Heart right ventricle (tissue), 16 donors: ENCODE data around the gene KCTD1. TPM values are rescaled to one million over a fixed set of nuclear protein-coding genes. Genes with fewer than 3 reads are reported as not detected.

Experiments
- ATAC-seq, 8 donors: fragments of 200-7000 bp; cut with Tn5 transposase; one replicate each; pipeline ENCODE4 v1.9.1; 2020; ENCODE audit warnings: mild to moderate bottlenecking in 8 of 8, moderate library complexity in 8 of 8, moderate number of reproducible peaks in 1 of 8
- DNase-seq, 2 donors: peaks; one replicate each; pipeline ENCODE4 v3.0.0-alpha.2; 2020
- H3K27ac ChIP-seq, 10 donors: fragments of 200-600 bp; sonication (generic) in 2 of 10; one replicate each; pipeline versions ENCODE4 v1.5.0 to v1.8.0; 2020 to 2022; ENCODE audit warnings: mild to moderate bottlenecking in 3 of 10
- H3K27me3 ChIP-seq, 7 donors: fragments of 200-600 bp; one replicate each; pipeline ENCODE4 v1.8.0; 2021 to 2022; ENCODE audit warnings: mild to moderate bottlenecking in 2 of 7
- H3K36me3 ChIP-seq, 9 donors: fragments of 200-600 bp; sonication (generic) in 1 of 9; one replicate each; pipeline versions ENCODE4 v1.5.0 to v1.8.0; 2020 to 2022; ENCODE audit warnings: mild to moderate bottlenecking in 2 of 9
- H3K4me1 ChIP-seq, 9 donors: fragments of 200-600 bp; sonication (generic) in 1 of 9; one replicate each; pipeline versions ENCODE4 v1.5.0 to v1.8.0; 2020 to 2022; ENCODE audit warnings: mild to moderate bottlenecking in 4 of 9
- H3K4me3 ChIP-seq, 10 donors: fragments of 200-600 bp; sonication (generic) in 2 of 10; one replicate each; pipeline versions ENCODE4 v1.5.0 to v1.8.0; 2020 to 2022; ENCODE audit warnings: mild to moderate bottlenecking in 7 of 10, moderate library complexity in 2 of 10
- H3K9me3 ChIP-seq, 11 donors: fragments of 200-600 bp in 10 of 11; sonication (generic) in 2 of 11; one replicate each; pipeline versions ENCODE4 v1.5.0 to v1.8.0; 2013 to 2022; ENCODE audit warnings: mild to moderate bottlenecking in 2 of 11, control low read depth in 1 of 11, moderate library complexity in 1 of 11
- CTCF ChIP-seq, 9 donors: fragments of 200-600 bp; sonication (generic) in 2 of 9; IDR thresholded peaks; one replicate each; pipeline versions ENCODE4 v1.5.0 to v1.8.0; 2021 to 2022; ENCODE audit warnings: antibody characterized with exemption in 9 of 9, mild to moderate bottlenecking in 5 of 9, moderate library complexity in 1 of 9
- WGBS, 2 donors: extraction: QIAGEN DNeasy Blood & Tissue Kit; methylation state at CpG; one replicate each; pipeline ENCODE4 v1.1.7; 2013; ENCODE audit warnings: inconsistent platforms in 1 of 2; 5-methylcytosine and 5-hydroxymethylcytosine counted together
- intact Hi-C, 10 donors: fragments of 100-400 bp; cut with DNase I; formaldehyde crosslinking; loops; one replicate each; pipeline versions ENCODE4 v1.11.1 to v1.14.2; 2022
- polyA plus RNA-seq, 2 donors: library from polyadenylated mRNA; stranded (reverse); fragments of 200-250 nt; gene quantifications; one replicate each; pipeline ENCODE4 v1.2.3, GENCODE V29; 2013
- total RNA-seq, 10 donors: library from RNA; stranded (reverse); fragmentation: NEBNext Ultra II Directional in 3 of 10; extraction: Animal tissue kit (Norgen Biotek cat#: 25700) in 3 of 10; gene quantifications; one replicate each; pipeline versions ENCODE4 v1.2.1 to v1.2.4, GENCODE V29; 2021 to 2023
- donor health status: Arrhythmogenic right ventricular cardiomyopathy.
- donor health status: ischemic (EF 13 %, LVEDD 7.1; RV severe dilation, severe dysfunction).
- donor health status: healthy with polysubstance abuse.
- donor health status: DM: no; HTN: yes; CAD: no.
- donor health status: DM: no; HTN: no; CAD: no.
- donor health status: ischemic (EF 25% LVEDD 6.9; RV normal size, moderate dysfunction).
- donor health status: ischemic (EF 25% LVEDD 5.7; RV mildly dilated, moderate dysfunction).
- donor health status: healthy.
- donor health status: DM: yes; HTN: yes; CAD: no.
- donor health status: Ischemic cardiomyopathy.
- donor health status: ischemic (EF 35%, LVEDD 5.7; RV mildly dilated, moderate dysfunction).
- donor health status: nonischemic (EF 11% LVEDD 7.7; RV severe dilation, severe dysfunction).
- donor health status: DM: yes; HTN: yes; CAD: no.
- donor health status: PGD.
- donor health status: ischemic (EF 29% LVEDD 5.4; RV normal size, mild dysfunction).
- donor health status: nonischemic (EF 23%, LVEDD 6.1; RV moderate dilation, normal function).

Gene KCTD1
- total and polyA plus RNA-seq, 12 donors = 7.5 to 16.7 (median 10.7) TPM

DNA sequence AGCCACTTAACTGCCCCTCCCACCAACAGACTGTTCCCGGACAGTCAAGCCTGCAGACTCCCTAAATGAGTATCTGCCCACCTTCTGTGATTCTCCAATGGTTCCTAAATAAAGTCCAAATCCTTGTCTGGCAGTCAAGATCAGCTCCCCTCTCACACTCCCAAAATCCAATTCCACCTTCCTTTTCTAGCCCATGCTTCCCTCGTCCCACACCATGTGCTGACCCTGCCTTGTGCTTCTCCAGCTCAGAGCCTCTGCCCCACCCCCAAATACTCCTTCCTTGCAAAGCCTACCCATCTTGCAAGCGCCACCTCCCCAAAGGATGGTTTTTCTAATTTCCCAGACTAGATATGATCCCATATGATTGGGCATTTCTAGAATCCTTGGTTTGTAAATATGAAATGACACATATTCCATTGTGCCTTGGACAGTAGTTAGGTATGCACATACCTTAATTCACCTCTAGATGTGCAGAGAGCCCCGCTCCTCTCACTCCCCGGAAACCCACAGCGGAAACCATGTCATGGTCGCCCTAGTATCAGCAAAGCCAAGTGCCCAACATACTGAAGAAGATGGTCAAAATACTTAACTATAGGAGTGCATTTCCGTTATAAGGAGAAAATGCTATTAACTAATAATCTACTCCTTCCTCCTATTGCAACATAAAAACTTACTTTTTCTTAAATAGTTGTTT lies 97.2 kb downstream of the KCTD1 start:
- intact Hi-C loops = no loop called here
- H3K9me3 ChIP-seq = no peaks in the 10 kb centered on the region
- DNase-seq = no peak
- WGBS, 2 donors = 87 to 91% methylated on average over 8 of the region's 8 CpGs
- no peak for TF ChIP-seq CTCF (IDR thresholded peaks at IDR 0.05)
- no peak overlapping the region for H3K4me3 ChIP-seq
- ATAC-seq = no peak
- no peak overlapping the region for H3K27ac ChIP-seq
- H3K27me3 ChIP-seq = peaks cover 0 to 5% (median 0%) of the 10 kb centered on the region in 7 donors
- no peaks in the 10 kb centered on the region for H3K4me1 ChIP-seq
- peaks cover 0 to 25% (median 0%) of the 10 kb centered on the region in 9 donors for H3K36me3 ChIP-seq

- no peak for DNase-seq
- ATAC-seq = no peak
- no peaks in the 10 kb centered on the region for H3K9me3 ChIP-seq
- TF ChIP-seq CTCF (IDR thresholded peaks at IDR 0.05) = no peak
- no peaks in the 10 kb centered on the region for H3K4me1 ChIP-seq
- H3K4me3 ChIP-seq = no peak overlapping the region
- peaks cover 0 to 4% (median 0%) of the 10 kb centered on the region in 9 donors for H3K36me3 ChIP-seq
- peaks cover 0 to 5% (median 0%) of the 10 kb centered on the region in 7 donors for H3K27me3 ChIP-seq
- WGBS, 2 donors = 84 to 88% methylated on average over 8 of the region's 8 CpGs
- intact Hi-C loops = no loop called here
- H3K27ac ChIP-seq = no peak overlapping the region
Measured at GRCh38 chr18:26448714-26449159, 99.6 kb downstream of the KCTD1 start.

GRCh38 chr18:26443853-26444252 lies 104.5 kb downstream of the KCTD1 start:
- intact Hi-C loops = no loop called here
- Histone ChIP-seq H3K9me3 (no peaks in the 10 kb centered on the region), H3K27ac (no peak overlapping the region), H3K36me3 (no peaks in the 10 kb centered on the region), H3K4me1 (peaks cover 0 to 10% (median 0%) of the 10 kb centered on the region in 9 donors), H3K4me3 (no peak overlapping the region), H3K27me3 (peaks cover 0 to 5% (median 0%) of the 10 kb centered on the region in 7 donors)
- DNase-seq = no peak
- no peak for ATAC-seq
- no peak for TF ChIP-seq CTCF (IDR thresholded peaks at IDR 0.05)

DNA sequence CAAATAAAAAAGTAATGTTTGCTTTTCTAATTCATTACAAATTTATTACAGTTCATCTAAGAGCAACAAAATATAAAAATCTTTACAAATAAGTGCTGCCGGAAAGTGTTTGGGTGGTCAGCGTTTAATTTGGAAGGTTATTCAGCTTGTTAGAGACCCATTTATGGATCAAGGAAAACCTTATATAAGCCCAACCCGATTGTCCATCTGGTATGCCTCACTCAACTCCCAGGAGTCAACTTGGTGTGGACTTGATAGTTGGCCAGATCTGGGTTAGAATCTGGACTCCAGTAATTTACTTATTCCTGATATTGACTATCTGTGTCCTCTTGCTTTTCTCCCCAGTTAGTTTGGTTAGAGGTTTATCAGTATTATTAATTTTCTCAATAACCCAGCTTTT lies 106.2 kb downstream of the KCTD1 start:
- Histone ChIP-seq H3K27ac (peak overlapping the region in 1 of 10 donors; percentile 26), H3K36me3 (no peaks in the 10 kb centered on the region), H3K4me1 (peaks cover 0 to 10% (median 0%) of the 10 kb centered on the region in 9 donors), H3K4me3 (peak overlapping the region in 2 of 10 donors; percentile 7 to 9), H3K27me3 (no peaks in the 10 kb centered on the region), H3K9me3 (no peaks in the 10 kb centered on the region)
- no peak for ATAC-seq
- no peak for DNase-seq
- no peak for TF ChIP-seq CTCF (IDR thresholded peaks at IDR 0.05)
- intact Hi-C loops = no loop called here
- 45 to 54% methylated on average over 3 of the region's 3 CpGs for WGBS, 2 donors
